ENCODE data around the gene TULP3. TPM values are rescaled to one million over a fixed set of nuclear protein-coding genes. Genes with fewer than 3 reads are reported as not detected.

The TULP3 gene
- total RNA-seq, 1 donor from 2014 or later, result 9.5 TPM

GRCh38 chr12:2902272-2902880, 11.7 kb downstream of the TULP3 start:
- no peak for DNase-seq (ENCODE audit: low read depth)
- Histone ChIP-seq H3K27me3 (ENCODE audit: control insufficient read depth, insufficient read depth, low read length) (no peaks in the 10 kb centered on the region), H3K36me3 (ENCODE audit: control insufficient read depth, insufficient read depth, low read length) (no peaks in the 10 kb centered on the region), H3K4me3 (ENCODE audit: low read depth, low read length) (no peak overlapping the region)
- FAIRE-seq, result no peak
- TF ChIP-seq CTCF (IDR thresholded peaks at IDR 0.05; ENCODE audit: insufficient read depth, low read length, severe bottlenecking), result no peak

DNA sequence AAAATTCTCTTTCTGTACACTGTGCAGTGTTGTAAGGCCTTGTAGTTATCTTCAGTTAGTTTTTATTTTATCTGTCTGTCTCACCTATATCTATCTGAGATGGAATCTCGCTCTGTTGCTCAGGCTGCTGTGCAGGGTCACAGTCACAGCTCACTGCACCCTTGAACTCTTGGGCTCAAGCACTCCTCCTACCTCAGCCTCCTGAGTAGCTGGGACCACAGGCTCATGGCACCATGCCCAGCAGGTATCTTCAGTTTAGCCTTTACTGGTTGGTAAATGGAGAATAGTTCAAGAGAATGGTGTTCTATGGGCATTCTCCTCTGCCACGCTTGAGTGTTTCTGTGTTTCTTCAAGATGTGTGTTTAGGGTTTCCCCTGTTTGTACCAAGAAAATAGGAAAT, 13.6 kb downstream of the TULP3 start:
- Histone ChIP-seq H3K27me3 (ENCODE audit: control insufficient read depth, insufficient read depth, low read length) (no peaks in the 10 kb centered on the region), H3K36me3 (ENCODE audit: control insufficient read depth, insufficient read depth, low read length) (no peaks in the 10 kb centered on the region), H3K4me3 (ENCODE audit: low read depth, low read length) (no peak overlapping the region)
- DNase-seq (ENCODE audit: low read depth), result no peak
- no peak for TF ChIP-seq CTCF (IDR thresholded peaks at IDR 0.05; ENCODE audit: insufficient read depth, low read length, severe bottlenecking)
- no peak for FAIRE-seq

GRCh38 chr12:2912216-2912575, 21.5 kb downstream of the TULP3 start:
- H3K27me3 ChIP-seq (ENCODE audit: control insufficient read depth, insufficient read depth, low read length), result no peaks in the 10 kb centered on the region
- FAIRE-seq (peak; percentile 18), DNase-seq (ENCODE audit: low read depth) (no peak)
- H3K4me3 ChIP-seq (ENCODE audit: low read depth, low read length), result no peak overlapping the region
- no peaks in the 10 kb centered on the region for H3K36me3 ChIP-seq (ENCODE audit: control insufficient read depth, insufficient read depth, low read length)
- TF ChIP-seq CTCF (IDR thresholded peaks at IDR 0.05; ENCODE audit: insufficient read depth, low read length, severe bottlenecking), result no peak

GRCh38 chr12:2919249-2919648, 28.6 kb downstream of the TULP3 start:
- Histone ChIP-seq H3K27me3 (ENCODE audit: control insufficient read depth, insufficient read depth, low read length) (no peaks in the 10 kb centered on the region), H3K4me3 (ENCODE audit: low read depth, low read length) (no peak overlapping the region), H3K36me3 (ENCODE audit: control insufficient read depth, insufficient read depth, low read length) (peaks cover 4% of the 10 kb centered on the region)
- FAIRE-seq (no peak), DNase-seq (ENCODE audit: low read depth) (no peak)
- no peak for TF ChIP-seq CTCF (IDR thresholded peaks at IDR 0.05; ENCODE audit: insufficient read depth, low read length, severe bottlenecking)

- FAIRE-seq, result no peak
- no peak overlapping the region for H3K4me3 ChIP-seq (ENCODE audit: low read depth, low read length)
- DNase-seq (ENCODE audit: low read depth), result no peak
- peaks cover 4% of the 10 kb centered on the region for H3K36me3 ChIP-seq (ENCODE audit: control insufficient read depth, insufficient read depth, low read length)
- TF ChIP-seq CTCF (IDR thresholded peaks at IDR 0.05; ENCODE audit: insufficient read depth, low read length, severe bottlenecking), result no peak
- H3K27me3 ChIP-seq (ENCODE audit: control insufficient read depth, insufficient read depth, low read length), result no peaks in the 10 kb centered on the region
Measured at GRCh38 chr12:2922329-2922728, 31.6 kb downstream of the TULP3 start.

DNA sequence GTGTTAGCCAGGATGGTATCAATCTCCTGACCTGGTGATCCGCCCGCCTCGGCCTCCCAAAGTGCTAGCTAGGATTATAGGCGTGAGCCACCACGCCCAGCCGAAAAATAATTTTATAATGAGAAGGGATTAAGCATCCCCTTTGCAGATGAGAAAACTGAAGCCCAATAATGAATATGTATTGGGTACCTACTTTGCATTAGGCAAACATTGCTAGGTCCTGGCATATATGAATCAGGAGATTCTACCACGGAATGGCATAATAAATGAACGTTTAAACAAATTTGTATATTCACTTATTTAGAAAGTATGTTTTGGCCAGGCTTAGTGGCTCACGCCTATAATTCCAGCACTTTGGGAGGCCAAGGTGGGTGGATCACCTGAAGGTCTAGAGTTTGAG, 32.4 kb downstream of the TULP3 start:
- no peak for FAIRE-seq

More for the DNA sequence above, 32.4 kb downstream of the TULP3 start:
- Histone ChIP-seq H3K36me3 (ENCODE audit: control insufficient read depth, insufficient read depth, low read length) (peaks cover 4% of the 10 kb centered on the region), H3K27me3 (ENCODE audit: control insufficient read depth, insufficient read depth, low read length) (no peaks in the 10 kb centered on the region), H3K4me3 (ENCODE audit: low read depth, low read length) (no peak overlapping the region)
- no peak for TF ChIP-seq CTCF (IDR thresholded peaks at IDR 0.05; ENCODE audit: insufficient read depth, low read length, severe bottlenecking)
- no peak for DNase-seq (ENCODE audit: low read depth)

Data from bronchial epithelial cell (primary cell).